Urothelium cell line (cell line): ENCODE data around the gene RPL26.
A peak's percentile ranks its signal among the peaks of the same experiment; 100 is the strongest.
"Not testable (repeated sequence)": the region's sequence is repeated elsewhere in the genome, so short reads cannot be mapped to it uniquely, and the experiment has no call there.

Source experiments
- DNase-seq: peaks from one replicate; pipeline ENCODE4 v3.0.0; 2011; ENCODE audit warnings: low spot score, mixed read lengths
- FAIRE-seq: peaks from 2 replicates; lab custom pipeline; 2011; peaks lifted over from hg19 to GRCh38; lab: Jason Lieb, UNC

RPL26 gene

GRCh38 chr17:8369944-8370343, 13.0 kb downstream of the RPL26 start:
- DNase-seq (no peak), FAIRE-seq (no peak)

- no peak for FAIRE-seq
- DNase-seq, result no peak
These were observed 14.8 kb downstream of the RPL26 start for GRCh38 chr17:8368193-8368592.

GRCh38 chr17:8366231-8366630, 16.8 kb downstream of the RPL26 start:
- FAIRE-seq (no peak), DNase-seq (no peak)

GRCh38 chr17:8365143-8365542, 17.9 kb downstream of the RPL26 start:
- no peak for FAIRE-seq
- no peak for DNase-seq

GRCh38 chr17:8362651-8363332, 20.2 kb downstream of the RPL26 start:
- DNase-seq, result no peak
- no peak for FAIRE-seq

GRCh38 chr17:8360751-8361150, 22.2 kb downstream of the RPL26 start:
- no peak for FAIRE-seq
- no peak for DNase-seq

GRCh38 chr17:8360260-8360659, 22.7 kb downstream of the RPL26 start:
- no peak for DNase-seq

GRCh38 chr17:8359769-8360168, 23.2 kb downstream of the RPL26 start:
- FAIRE-seq, result no peak
- DNase-seq, result peak; percentile 66

More at GRCh38 chr17:8360260-8360659, 22.7 kb downstream of the RPL26 start:
- FAIRE-seq, result no peak

- FAIRE-seq (no peak), DNase-seq (no peak)
These were observed 25.1 kb downstream of the RPL26 start for GRCh38 chr17:8357910-8358309.

GRCh38 chr17:8354236-8354635, 28.8 kb downstream of the RPL26 start:
- DNase-seq (no peak), FAIRE-seq (no peak)

GRCh38 chr17:8353736-8354135, 29.3 kb downstream of the RPL26 start:
- DNase-seq, result no peak
- no peak for FAIRE-seq

- FAIRE-seq, result no peak
These were observed 32.7 kb downstream of the RPL26 start for GRCh38 chr17:8350339-8350738.

GRCh38 chr17:8347001-8347400, 36.0 kb downstream of the RPL26 start:
- DNase-seq, FAIRE-seq: not testable (repeated sequence)

More at GRCh38 chr17:8350339-8350738, 32.7 kb downstream of the RPL26 start:
- DNase-seq, result no peak

GRCh38 chr17:8345951-8346665, 36.9 kb downstream of the RPL26 start:
- no peak for FAIRE-seq
- no peak for DNase-seq

- no peak for FAIRE-seq
- DNase-seq, result no peak
These were observed 37.8 kb downstream of the RPL26 start for GRCh38 chr17:8345052-8345690.

- DNase-seq (no peak), FAIRE-seq (no peak)
These were observed 41.5 kb downstream of the RPL26 start for GRCh38 chr17:8341456-8341855.

- DNase-seq, result no peak
- FAIRE-seq, result no peak
These were observed 43.5 kb downstream of the RPL26 start, which contains the start of gene ODF4 for GRCh38 chr17:8339540-8339939. TSS of gene ODF4 (plus strand) at chr17:8339840. CDS start at chr17:8340052, 212 bp downstream.

GRCh38 chr17:8338753-8339140, 44.2 kb downstream of the RPL26 start:
- no peak for FAIRE-seq
- DNase-seq, result no peak

GRCh38 chr17:8337802-8338752, 44.9 kb downstream of the RPL26 start:
- DNase-seq, result no peak
- no peak for FAIRE-seq

- FAIRE-seq, result no peak
- DNase-seq, result no peak
These were observed 49.7 kb downstream of the RPL26 start for GRCh38 chr17:8333281-8333680.

GRCh38 chr17:8332688-8333087, 50.3 kb downstream of the RPL26 start:
- DNase-seq (no peak), FAIRE-seq (no peak)
